Uterus (tissue), 2 donors: Measurements from ENCODE around the gene LNPEP.

Source experiments
- POLR2A ChIP-seq, 2 donors: fragments of 450-650 bp; IDR thresholded peaks; one replicate each; pipeline ENCODE4 v1.6.1; 2016; ENCODE audit warnings: antibody characterized with exemption in 2 of 2, mild to moderate bottlenecking in 1 of 2, moderate library complexity in 1 of 2
- TF ChIP-seq, protein P1 (sequence below), 4 experiments: fragments of 200-600 bp in 2 of 4; fragments of 450-650 bp in 2 of 4; sonication (generic) in 2 of 4; IDR thresholded peaks; one replicate each; pipeline ENCODE4 v1.5.1; 2016 to 2019; ENCODE audit warnings: antibody characterized with exemption in 4 of 4, mild to moderate bottlenecking in 2 of 4, moderate library complexity in 1 of 4

GRCh38 chr5:96893342-96893741, 42.5 kb upstream of the LNPEP start:
- TF ChIP-seq, protein P1, sequence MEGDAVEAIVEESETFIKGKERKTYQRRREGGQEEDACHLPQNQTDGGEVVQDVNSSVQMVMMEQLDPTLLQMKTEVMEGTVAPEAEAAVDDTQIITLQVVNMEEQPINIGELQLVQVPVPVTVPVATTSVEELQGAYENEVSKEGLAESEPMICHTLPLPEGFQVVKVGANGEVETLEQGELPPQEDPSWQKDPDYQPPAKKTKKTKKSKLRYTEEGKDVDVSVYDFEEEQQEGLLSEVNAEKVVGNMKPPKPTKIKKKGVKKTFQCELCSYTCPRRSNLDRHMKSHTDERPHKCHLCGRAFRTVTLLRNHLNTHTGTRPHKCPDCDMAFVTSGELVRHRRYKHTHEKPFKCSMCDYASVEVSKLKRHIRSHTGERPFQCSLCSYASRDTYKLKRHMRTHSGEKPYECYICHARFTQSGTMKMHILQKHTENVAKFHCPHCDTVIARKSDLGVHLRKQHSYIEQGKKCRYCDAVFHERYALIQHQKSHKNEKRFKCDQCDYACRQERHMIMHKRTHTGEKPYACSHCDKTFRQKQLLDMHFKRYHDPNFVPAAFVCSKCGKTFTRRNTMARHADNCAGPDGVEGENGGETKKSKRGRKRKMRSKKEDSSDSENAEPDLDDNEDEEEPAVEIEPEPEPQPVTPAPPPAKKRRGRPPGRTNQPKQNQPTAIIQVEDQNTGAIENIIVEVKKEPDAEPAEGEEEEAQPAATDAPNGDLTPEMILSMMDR (IDR thresholded peaks at IDR 0.05) = no peak
- no peak for TF ChIP-seq POLR2A (IDR thresholded peaks at IDR 0.05)
